H1 (cell line): ENCODE measurements around the gene RASSF10. TPM values are rescaled to one million over a fixed set of nuclear protein-coding genes. Genes with fewer than 3 reads are reported as not detected.

Experiments used
- BCL11A ChIP-seq, 2 experiments: IDR thresholded peaks; one replicate each; pipeline ENCODE4 v1.6.1; 2011; ENCODE audit warnings: low read depth in 2 of 2, low read length in 2 of 2, mild to moderate bottlenecking in 2 of 2
- CREB1 ChIP-seq: IDR thresholded peaks from 2 replicates; pipeline ENCODE4 v1.6.1; 2012; ENCODE audit warnings: inconsistent platforms
- EGR1 ChIP-seq: IDR thresholded peaks from 2 replicates; pipeline ENCODE4 v1.6.1; 2011; ENCODE audit warnings: low read depth, low read length, borderline replicate concordance
- KDM1A ChIP-seq: fragments of 200-600, 300-600 bp; sonication (generic); IDR thresholded peaks from 2 replicates; pipeline ENCODE4 v1.7.1; 2016; ENCODE audit warnings: mild to moderate bottlenecking, low read length, borderline replicate concordance
- KDM5A ChIP-seq: fragments of 200-600 bp; IDR thresholded peaks from 2 replicates; pipeline ENCODE4 v1.7.1; 2012; ENCODE audit warnings: mild to moderate bottlenecking, low read length, inconsistent platforms, mixed read lengths
- NRF1 ChIP-seq: IDR thresholded peaks from 2 replicates; pipeline ENCODE4 v1.6.1; 2011; ENCODE audit warnings: mild to moderate bottlenecking, low read depth, low read length, improper control_type of control experiment
- RXRA ChIP-seq: IDR thresholded peaks from 2 replicates; pipeline ENCODE4 v1.6.1; 2011; ENCODE audit warnings: low read depth, mild to moderate bottlenecking, low read length, moderate library complexity; ENCODE audit not compliant: insufficient read depth
- SAP30 ChIP-seq: fragments of 300-600 bp; sonication (generic); IDR thresholded peaks from 2 replicates; pipeline ENCODE4 v1.7.1; 2012; ENCODE audit warnings: low read length, moderate library complexity, mild to moderate bottlenecking, inconsistent platforms; ENCODE audit not compliant: insufficient read depth, insufficient replicate concordance
- polyA plus RNA-seq, 7 experiments: library from polyadenylated mRNA; depleted of rRNA in 3 of 7; stranded (reverse) in 5 of 7; unstranded in 2 of 7; fragments of >200 nt in 5 of 7; fragments of 200-250 nt in 2 of 7; gene quantifications; 1 replicate in 5 of 7; 2 replicates in 1 of 7; 4 replicates in 1 of 7; pipeline versions ENCODE4 v1.2.1 to v1.2.3, GENCODE V29; 2011 to 2013; ENCODE audit warnings: missing spikeins in 2 of 7, mixed read lengths in 2 of 7
- total RNA-seq: library from RNA; stranded (reverse); fragmentation: NEBNext Ultra II Directional; extraction: Animal tissue kit (Norgen Biotek cat#: 25700); gene quantifications from 2 replicates; pipeline ENCODE4 v1.2.1, GENCODE V29; 2021

The RASSF10 gene
- total and polyA plus RNA-seq, 2 of the 8 experiments (the other 6 are each of a cell fraction or from before 2014, with no cell fraction given): 0.51 to 1.8 TPM

GRCh38 chr11:13011466-13012055 lies 2.4 kb downstream of the RASSF10 start (continued):
- TF ChIP-seq KDM1A (no peak), EGR1 (no peak), CREB1 (no peak), SAP30 (no peak), BCL11A (IDR thresholded peaks at IDR 0.05; ENCODE audit: low read depth in 2 of 2, low read length in 2 of 2) (no peak), KDM5A (no peak), NRF1 (no peak), RXRA (no peak)
- TF ChIP-seq, all 59 proteins: peak for 0
